Activated naive CD4-positive, alpha-beta T cell (primary cell): Measurements from ENCODE around the gene RUBCNL.
"Not testable (repeated sequence)": the region's sequence is repeated elsewhere in the genome, so short reads cannot be mapped to it uniquely, and the experiment has no call there.

Source experiments
- DNase-seq, 4 experiments: peaks; one replicate each; lab custom pipeline; 2025; lab: John Stamatoyannopoulos, UW

The RUBCNL gene

DNA sequence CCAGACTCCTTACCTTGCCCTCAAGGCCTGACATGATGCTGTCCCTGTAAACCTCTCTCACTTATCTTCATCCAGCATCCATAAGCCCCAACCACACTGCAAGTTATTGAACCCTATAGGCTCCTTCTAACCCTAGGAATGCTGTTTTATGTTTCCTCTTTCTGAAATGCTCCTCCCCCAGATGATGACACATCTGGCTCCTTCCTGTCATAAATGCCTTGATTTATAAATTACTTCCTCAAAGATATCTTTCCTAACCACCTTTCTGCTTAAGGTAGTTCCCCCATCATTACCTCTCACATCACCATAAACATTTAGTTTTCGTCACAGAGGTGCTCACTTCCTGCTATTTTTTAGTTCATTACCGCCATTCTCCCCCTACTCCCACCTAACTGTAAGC lies 12.3 kb downstream of the RUBCNL start:
- DNase-seq = no peak

DNA sequence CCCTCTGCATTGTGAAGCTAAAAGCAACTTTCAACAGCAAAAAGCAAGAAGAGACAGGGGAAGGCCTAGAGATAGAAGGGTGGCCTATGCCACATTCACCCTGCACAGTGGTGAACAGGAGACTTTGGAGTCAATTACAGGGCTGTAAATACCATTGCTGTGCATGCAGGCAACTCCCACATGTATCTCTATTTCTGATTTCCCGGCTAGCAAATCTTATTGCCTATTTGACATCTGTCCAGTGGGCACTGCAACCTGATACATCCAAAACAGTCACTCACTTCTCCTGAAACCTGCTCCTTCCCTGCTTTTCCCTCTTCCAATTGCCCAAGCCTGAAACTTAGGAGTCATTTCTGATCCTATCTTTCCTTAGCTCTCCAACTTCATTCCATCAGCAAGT lies 13.4 kb downstream of the RUBCNL start:
- DNase-seq = no peak

DNA sequence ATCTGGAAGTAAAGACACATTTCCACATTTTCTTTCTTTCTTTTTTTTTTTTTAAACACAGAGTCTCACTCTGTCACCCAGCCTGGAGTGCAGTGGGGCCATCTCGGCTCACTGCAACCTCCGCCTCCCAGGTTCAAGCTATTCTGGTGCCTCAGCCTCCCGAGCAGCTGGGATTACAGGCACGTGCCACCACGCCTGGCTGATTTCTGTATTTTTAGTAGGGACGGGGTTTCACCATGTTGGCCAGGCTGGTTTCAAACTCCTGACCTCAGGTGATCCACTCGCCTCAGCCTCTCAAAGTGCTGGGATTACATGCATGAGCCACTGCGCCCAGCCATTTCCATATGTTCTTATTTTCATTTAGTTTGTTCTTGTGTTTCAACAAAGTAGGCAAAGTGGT lies 14.1 kb downstream of the RUBCNL start:
- not testable (repeated sequence) for DNase-seq

DNA sequence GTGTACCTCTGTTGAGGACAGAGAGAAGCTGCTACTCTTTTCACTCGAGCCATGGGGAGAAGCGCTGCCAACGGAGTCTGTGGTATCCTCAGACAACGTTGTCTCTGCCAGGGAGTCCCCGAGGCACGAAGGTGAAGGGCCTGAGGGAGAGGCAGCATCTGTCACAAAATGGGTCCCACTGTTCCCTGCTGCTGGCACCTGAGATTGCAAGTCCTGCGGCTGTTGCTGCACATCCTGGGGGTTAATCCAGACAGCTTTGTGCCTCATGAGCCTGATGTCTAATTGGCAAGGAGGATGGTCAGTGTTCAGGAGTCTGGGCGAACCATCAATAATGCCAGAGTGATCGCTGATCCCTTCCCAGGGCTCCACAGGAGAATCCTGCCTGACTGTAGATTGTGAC lies 15.0 kb downstream of the RUBCNL start:
- DNase-seq = no peak

DNA sequence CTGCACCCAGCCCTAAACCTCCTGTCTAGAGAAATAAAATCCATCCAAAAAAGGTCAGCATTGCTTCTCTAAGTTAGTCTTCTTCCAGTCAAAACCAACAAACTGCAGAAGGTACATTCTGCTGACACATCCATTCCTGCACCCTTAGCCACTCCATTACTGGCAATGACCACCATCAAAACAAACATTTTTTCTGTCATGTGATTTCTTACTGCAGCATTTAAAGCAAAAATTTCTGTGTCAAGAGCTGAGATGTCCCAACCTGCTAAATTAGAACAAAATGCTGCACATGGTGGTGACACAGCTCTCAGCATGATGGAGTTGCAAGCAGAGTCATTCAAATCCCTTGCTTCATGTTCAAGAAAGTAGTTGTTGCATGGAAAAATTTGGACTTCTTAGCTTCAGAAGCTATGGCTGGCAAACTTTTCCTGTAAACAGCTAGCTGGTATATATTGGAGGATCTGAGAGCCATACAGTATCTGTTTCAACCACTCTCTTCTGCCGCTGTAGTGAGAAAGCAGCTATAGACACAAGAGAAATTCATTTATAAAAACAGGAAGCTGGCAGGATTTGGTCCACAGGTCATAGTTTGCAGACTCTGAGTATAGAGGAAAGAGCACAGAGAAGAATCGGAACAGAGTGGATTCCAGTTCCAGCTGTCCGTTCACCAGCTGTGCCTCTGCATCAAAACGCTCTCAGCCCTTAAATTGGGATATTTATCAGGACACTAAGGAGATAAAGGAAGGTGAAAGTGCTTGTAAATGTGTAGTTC lies 17.4 kb downstream of the RUBCNL start:
- DNase-seq = no peak

DNA sequence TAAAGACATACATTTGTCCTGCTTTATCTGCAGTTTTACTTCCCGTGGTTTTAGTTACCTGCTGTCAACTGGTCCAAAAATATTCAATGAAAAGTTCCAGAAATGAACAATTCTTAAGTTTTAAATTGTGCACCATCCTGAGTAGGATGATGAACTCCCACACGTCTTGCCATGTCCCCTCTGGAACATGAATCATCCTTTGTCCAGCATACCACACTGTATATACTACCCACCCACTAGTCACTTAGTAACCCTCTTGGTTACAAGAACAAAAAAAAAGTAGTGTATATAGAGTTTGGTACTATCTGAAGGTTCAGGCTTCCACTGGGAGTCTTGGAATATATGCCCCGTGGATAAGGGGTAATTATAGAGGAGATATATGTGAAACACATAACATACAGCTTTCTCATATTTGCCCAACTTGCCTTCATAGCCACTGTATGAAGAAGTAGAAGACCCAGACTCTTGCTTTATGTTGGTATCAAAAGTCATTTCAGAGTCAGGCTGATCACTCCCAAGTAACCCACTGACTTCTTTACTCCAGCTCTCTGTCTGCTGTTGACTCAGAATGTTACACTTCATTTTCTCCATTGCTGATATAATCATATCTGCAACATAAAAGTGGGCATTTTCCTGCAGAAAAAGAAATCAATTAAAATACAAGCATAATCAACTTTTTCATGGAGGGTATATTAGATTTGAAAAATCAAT lies 19.3 kb downstream of the RUBCNL start:
- DNase-seq = no peak

DNA sequence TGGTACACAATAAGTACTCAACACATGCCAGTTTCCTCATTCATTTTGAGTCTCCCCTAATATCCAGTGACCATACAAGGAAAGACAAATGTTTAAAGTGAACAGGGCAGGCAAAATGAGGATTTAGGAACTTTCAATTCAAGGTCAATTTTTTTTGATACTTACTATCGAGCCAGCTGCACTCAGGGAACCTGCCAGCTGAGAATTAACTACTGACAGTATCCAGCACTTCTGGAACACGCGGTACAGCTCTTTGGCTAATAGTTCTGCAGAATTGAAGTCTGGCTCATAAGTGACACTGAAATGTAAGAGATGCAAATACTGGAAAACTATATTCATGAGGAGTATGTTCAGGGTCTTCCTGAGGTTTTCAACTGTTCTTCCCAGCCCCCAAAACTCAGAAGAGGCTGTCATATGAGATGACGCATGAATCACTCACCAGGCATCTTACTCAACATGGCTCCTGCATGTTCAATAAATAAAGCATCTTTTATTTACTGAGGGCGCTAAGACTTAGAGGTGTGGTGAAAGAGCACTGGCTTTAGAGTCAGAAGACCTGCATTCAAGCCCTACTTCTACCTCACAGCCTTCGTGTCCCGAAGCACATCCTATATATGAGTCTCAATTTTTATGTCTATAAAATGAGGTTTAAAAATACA lies 25.6 kb downstream of the RUBCNL start:
- DNase-seq = no peak

DNA sequence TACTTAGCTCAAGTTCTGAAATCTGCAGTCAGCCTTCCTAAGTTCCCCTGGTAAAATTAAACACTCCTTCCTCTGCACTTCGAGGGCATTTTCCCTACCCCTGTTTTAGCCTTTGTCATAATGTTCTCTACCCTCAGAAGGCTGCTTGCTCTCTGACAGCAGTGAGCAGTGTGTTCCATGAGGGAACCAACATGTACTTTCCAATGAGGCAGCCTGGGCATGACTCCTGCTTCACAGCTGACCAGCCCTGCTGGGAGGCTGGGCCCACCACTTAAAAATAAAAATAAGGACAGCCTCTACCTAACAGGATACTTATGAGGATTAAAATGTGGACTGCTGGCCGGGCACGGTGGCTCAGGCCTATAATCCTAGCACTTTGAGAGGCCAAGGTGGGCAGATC lies 26.4 kb downstream of the RUBCNL start:
- DNase-seq = no peak

DNA sequence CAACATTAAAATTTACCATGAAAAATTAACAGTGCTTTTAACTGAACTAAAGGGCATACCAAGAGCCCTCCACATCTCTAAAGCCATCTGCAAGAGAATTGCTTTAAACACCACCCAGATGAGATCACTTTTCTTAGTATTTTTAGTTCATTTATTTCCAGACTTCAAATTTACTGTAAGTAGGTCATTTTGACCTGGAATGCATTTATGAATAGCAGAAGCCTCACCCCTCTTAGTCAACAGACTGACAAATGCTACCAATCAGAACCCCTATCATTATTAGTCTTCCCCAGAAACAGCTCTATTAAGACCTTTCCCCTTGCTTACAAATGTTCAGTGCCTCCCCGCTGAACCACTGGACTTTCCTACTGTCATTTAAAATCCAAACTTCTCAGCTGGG lies 27.3 kb downstream of the RUBCNL start:
- no peak for DNase-seq

DNA sequence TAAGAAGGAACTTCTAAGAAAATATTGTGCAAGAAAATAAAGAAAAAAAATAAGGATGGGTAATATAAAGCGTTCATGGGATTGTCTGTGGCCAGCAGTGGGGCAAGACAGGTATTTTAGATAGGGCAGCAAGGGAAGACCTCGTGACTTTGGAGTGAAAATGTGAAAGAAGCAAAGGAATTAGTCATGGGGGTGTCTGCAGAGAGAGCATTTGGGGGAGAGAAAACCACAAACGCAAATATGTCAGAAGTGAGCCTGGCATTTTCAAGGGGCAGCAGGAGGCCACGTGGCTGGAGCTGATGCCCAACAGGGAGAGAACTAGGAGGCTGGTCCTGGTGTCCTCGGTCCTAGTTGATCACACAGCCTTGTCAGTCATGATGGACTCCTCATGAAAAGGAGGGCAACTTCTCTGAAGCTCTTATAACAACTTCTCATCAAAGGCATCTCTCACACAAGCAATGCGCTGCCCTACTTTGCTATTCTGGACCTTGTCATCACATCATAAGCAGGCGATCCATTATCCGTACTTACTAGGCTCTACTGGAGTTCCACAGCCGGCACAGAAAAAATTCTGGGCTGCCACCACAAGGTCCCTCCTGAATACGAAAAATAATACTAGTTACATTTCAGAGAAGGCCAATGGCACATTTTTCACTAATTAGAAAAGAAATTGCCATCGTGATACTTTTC lies 31.0 kb downstream of the RUBCNL start:
- DNase-seq = no peak

DNA sequence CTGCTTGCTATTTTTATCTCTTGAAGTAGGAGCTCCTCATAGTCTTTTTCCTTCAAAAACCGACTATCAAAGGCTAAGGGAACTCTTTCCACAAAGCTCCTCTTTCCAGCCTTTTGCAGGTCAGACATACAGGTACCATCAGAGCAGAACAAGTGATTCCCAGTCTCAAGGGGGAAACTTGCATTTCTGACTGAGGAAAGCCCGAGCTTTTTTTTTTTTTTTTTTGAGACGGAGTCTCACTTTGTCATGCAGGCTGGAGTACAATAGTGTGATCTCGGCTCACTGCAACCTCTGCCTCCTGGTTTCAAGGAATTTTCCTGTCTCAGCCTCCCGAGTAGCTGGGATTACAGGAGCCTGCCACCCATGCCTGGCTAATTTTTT lies 32.0 kb downstream of the RUBCNL start:
- DNase-seq = no peak

DNA sequence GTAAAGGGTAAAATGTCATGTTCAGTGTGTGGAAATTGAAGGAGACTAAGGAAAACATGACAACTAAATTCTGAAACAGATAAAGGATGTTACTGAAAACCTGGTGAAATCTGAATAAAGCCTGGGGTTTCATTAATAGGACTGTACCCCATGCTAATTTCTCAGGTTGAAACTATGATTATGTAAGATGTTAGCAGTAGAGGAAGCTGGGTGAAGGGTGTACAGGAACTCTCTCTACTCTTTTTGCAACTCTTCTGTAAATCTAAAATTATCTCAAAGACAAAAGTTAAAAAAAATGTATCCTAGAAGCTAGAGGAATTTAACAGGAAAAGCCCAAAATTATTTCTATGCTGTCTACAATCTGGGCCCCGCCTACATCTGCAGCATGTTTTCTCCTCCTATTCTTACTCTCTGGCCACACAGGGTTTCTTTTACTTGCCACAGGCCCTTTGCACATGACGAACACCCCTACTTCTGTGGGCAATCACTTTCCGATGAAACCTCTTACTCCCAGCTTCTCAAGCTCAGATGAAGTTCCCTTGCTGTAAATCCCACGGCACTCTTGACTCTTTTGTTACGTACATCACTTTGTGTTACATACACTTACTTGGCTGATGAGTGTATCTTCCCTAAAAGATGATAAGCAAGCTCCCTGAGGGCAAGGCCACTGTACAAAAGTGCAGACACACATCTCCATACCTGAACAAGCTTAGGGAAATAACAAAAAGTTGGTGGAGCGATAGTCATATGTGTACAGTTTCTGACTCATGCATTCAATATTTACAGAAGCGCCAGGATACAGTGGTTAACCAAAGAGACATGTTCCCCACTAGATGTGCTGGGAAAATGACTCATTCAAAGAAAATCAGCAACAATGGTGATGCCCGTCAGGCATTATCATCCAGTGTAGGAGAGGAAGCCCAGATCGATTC lies 32.6 kb downstream of the RUBCNL start:
- DNase-seq = no peak

DNA sequence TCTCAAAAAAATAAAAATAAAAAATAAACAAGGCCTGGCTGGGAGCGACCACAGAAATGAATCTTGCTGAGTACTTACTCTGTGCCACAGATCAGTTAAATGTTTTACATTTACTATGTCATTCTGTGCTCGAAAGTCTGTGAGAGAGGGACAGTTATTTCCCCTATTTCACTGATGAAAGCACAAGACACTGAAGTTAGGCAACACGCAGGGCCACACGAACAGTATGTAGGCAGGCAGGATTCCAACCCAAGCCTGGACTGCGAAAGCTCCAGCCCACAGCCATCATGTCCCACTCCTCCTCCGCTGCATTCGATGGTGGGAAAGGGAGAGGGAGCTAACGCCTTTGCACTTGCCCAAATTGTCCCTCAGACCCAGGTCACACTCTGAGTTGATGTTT lies 34.2 kb downstream of the RUBCNL start:
- DNase-seq = no peak

DNA sequence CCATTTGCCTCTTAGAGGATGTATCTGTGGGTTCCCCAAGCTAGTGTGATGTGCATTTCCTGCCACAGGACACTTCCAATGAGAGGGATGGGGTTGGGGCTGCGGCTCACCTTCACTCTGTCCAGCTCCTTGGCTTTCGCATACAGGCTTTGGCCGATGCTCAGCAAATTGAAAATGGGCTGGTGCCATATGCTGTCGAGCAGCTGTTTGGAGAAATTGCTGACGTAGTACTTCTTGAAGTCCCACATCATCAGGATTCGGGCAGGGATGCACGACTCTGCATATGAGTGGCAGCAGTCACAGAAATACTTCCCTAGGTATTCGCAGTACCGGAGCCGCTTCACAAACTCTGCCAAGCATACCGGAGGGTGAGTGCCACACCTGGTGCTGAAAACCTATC lies 37.0 kb downstream of the RUBCNL start:
- DNase-seq = no peak

DNA sequence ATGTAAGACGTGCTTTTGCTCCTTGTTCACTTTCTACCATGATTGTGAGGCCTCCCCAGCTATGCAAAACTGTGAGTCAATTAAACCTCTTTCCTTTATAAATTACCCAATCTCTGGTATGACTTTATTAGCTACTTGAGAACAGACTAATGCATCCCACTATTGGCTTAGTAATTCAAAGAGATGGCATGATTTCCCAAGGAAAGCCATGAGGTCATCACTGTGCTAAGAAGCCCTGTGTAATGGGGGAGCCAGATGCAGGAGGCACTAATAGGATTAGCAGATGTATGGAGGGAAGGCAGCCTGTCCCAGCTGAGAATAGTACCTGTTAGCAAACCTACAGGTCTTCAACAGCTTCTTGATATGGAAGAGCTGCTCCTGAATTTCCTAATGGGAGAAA lies 38.1 kb downstream of the RUBCNL start:
- no peak for DNase-seq

DNA sequence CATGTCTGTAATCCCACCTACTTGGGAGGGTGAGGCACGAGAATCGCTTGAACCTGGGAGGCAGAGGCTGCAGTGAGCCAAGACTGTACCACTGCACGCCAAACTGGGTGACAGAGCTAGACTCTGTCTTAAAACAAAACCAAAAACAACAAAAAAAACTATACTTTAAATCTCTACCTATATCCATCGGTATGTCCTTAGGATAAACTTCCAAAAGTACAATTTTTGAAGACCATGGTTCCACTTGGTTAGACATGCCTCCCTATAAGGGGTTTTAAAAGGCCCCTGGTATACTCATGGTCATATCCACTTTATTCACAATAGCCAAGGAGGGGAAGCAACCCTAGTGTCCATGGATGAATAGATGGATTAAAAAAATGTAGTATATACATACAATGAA lies 39.8 kb downstream of the RUBCNL start:
- no peak for DNase-seq

DNA sequence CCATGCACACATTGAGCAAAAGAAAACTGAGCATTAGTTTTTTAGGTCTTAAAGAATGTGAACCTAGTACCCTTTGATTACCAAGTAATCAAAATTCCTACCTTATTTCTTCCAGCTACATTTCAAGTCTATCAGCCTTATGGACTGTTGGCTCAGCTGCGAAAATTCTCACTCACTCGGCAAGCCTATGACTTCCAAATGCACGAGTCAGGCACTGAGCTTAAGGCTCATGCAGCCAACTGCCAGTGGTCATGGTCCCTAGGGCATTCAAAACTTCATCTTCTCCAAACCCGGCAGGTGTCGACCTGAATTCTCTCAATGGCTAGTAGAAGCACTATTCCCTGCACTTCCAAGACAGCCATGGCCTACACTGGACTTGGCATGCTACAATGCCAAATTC lies 41.2 kb downstream of the RUBCNL start:
- DNase-seq = no peak

DNA sequence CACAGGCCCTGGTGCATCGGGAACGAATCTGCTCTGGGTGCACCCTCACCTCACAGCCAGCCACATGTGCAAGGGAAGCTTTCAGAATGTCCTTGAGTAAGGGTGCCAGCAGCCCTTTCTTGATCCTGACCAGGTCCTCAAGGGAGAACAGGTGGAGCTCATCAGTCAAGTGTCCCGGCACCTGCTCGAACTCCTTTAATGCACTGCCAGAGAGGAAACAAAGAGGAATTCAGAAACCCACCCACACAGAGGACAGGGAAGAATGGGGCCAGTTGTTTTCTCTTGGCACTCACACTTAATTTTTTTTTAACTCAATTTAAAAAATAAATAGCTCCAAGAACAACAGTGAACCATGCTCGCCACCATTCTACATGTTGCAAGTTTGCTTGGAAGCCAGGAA lies 41.7 kb downstream of the RUBCNL start:
- no peak for DNase-seq

DNA sequence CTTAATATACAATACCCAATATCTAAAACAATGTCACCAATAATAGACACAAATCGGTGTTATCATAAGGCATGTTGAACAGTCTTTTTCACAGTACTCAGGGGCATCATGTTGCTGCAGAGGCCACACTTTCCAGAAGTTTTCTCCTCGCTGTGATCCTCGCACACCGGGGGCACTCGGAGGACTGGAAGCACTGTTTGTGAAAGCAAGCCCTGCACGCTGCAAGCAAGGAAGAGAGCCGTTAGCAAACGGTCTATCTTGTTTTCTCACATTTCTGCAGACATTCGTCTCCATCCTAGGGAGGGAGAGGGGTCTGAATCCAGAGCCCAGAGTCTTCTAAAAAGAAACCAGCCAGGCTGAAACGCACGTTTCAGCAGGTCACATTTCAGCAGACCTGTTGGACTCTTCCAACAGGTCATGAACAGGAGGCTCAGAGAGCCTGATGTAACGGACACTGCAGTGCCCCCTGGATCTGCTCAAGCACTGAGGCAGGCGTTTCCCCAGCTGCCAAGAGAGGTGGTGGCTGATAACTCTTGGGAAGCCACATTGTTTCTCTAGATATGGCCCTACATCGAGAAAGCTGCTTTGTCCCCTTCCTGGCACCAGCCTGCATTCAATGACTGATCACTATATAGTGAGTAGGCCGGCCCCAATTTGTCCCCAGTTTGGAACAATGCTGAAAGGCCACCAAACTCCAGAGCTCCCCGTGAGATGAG lies 43.6 kb downstream of the RUBCNL start:
- DNase-seq = no peak

DNA sequence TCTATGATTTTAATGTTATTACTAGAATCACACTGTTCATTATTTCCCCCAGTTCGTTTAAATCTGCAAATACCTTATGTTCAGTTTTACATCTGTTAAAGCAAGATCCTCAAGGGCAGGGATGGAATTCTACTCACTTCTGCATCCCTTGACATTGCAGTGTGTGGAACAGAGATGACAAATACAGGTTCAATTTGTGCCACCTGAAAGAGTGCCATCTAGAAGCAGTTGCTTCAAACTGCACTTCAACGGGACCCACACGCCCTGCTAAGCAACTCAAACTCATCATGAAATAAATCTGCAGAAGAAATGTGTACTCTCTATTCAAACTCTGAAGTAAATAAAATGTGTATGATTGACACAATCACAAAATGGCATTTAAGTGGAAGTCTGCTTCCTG lies 44.5 kb downstream of the RUBCNL start:
- no peak for DNase-seq

DNA sequence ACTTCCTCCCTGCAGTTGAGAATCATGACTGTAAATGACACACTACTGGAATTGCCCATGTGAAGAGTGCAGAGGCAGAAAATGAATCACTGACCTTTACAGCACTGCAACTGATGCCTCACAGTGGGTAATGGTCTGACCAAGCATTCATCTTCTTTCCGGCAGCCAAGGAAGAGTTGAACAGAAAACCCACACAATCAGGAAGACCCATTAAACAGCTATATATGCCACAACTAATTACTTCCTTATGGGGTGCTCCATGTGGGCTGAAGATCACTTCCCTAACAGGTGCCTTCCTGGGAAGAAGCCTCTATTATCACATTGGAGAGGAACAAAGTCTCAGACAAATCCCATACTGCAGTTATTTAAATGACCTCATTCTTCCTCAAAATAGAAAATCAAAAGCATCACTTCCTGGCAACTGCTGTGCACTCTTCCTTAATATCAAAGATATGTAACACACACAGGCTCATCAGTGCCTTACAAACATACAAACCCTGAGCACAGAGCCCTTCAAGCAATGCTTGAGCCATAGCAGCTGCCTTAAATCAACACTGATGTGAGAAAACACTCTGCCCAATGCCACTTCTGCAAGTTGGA lies 45.8 kb downstream of the RUBCNL start:
- DNase-seq = no peak
